ENCODE data around the gene APH1B. TPM values are rescaled to one million over a fixed set of nuclear protein-coding genes. Genes with fewer than 3 reads are reported as not detected.

APH1B gene
- total RNA-seq, 1 experiment from 2014 or later, result 20.9 TPM

- Histone ChIP-seq H4K5ac (ENCODE audit: insufficient read length, low read depth, low read length) (no peak overlapping the region), H3K14ac (ENCODE audit: insufficient read depth, low read length) (no peak overlapping the region), H2BK5ac (ENCODE audit: insufficient read length, low read length) (no peak overlapping the region), H3K79me2 (ENCODE audit: insufficient read depth, low read length) (no peaks in the 10 kb centered on the region), H3K18ac (ENCODE audit: insufficient read length, low read depth, low read length) (no peak overlapping the region), H3K56ac (ENCODE audit: insufficient read length, low read depth, low read length) (no peak overlapping the region), H3K4ac (ENCODE audit: low read depth, low read length) (no peak overlapping the region), H2BK15ac (ENCODE audit: low read depth, low read length) (no peak overlapping the region), H3K4me1 (ENCODE audit: insufficient read depth, low read length) (no peaks in the 10 kb centered on the region), H2BK20ac (ENCODE audit: low read depth, low read length, poor library complexity, severe bottlenecking) (no peak overlapping the region), H4K91ac (ENCODE audit: insufficient read length, low read depth, low read length) (no peak overlapping the region), H3K27ac (ENCODE audit: insufficient read length, low read depth, low read length) (no peak overlapping the region), H4K8ac (replicated peaks; ENCODE audit: insufficient read length, low read depth, low read length) (no peak overlapping the region), H2AK5ac (ENCODE audit: insufficient read length, low read length) (no peak overlapping the region), H3K4me2 (ENCODE audit: insufficient read depth, insufficient read length, low read length) (no peak overlapping the region), H4K20me1 (ENCODE audit: control insufficient read depth, insufficient read depth, insufficient read length) (no peaks in the 10 kb centered on the region), H3K9ac (ENCODE audit: extremely low read depth, insufficient read length, low read length) (no peak overlapping the region), H2AFZ (ENCODE audit: low read length) (no peak overlapping the region), H3K27me3 (ENCODE audit: insufficient read depth, low read length) (no peaks in the 10 kb centered on the region), H3K23ac (ENCODE audit: insufficient read length, low read depth, low read length) (no peak overlapping the region), H3K23me2 (ENCODE audit: insufficient read length, low read depth, low read length, poor library complexity, severe bottlenecking) (no peaks in the 10 kb centered on the region), H3K79me1 (ENCODE audit: insufficient read depth, low read depth, low read length, poor library complexity, severe bottlenecking) (no peaks in the 10 kb centered on the region), H2BK120ac (ENCODE audit: low read depth, low read length, poor library complexity, severe bottlenecking) (no peak overlapping the region), H2BK12ac (ENCODE audit: insufficient read length, low read depth, low read length) (no peak overlapping the region), H3K9me3 (ENCODE audit: control insufficient read depth, low read depth, low read length) (no peaks in the 10 kb centered on the region), H3T11ph (ENCODE audit: low read length) (no peak overlapping the region)
- Mint-ChIP-seq H3K4me1 (peaks cover 6 to 9% of the 10 kb centered on the region in 2 experiments), H3K4me3 (no peak overlapping the region), H3K9me3 (no peaks in the 10 kb centered on the region), H3K27me3 (ENCODE audit: low read depth) (peaks cover 6% of the 10 kb centered on the region), H3K36me3 (ENCODE audit: insufficient read depth in 1 of 3, low read depth in 3 of 3) (no peaks in the 10 kb centered on the region), H3K27ac (no peak overlapping the region; a peak in 2 of 7 replicates)
- DNase-seq, result no peak
- TF ChIP-seq, protein P1, sequence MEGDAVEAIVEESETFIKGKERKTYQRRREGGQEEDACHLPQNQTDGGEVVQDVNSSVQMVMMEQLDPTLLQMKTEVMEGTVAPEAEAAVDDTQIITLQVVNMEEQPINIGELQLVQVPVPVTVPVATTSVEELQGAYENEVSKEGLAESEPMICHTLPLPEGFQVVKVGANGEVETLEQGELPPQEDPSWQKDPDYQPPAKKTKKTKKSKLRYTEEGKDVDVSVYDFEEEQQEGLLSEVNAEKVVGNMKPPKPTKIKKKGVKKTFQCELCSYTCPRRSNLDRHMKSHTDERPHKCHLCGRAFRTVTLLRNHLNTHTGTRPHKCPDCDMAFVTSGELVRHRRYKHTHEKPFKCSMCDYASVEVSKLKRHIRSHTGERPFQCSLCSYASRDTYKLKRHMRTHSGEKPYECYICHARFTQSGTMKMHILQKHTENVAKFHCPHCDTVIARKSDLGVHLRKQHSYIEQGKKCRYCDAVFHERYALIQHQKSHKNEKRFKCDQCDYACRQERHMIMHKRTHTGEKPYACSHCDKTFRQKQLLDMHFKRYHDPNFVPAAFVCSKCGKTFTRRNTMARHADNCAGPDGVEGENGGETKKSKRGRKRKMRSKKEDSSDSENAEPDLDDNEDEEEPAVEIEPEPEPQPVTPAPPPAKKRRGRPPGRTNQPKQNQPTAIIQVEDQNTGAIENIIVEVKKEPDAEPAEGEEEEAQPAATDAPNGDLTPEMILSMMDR (conservative IDR thresholded peaks at IDR 0.05), result no peak
- no CpG with 5 or more reads among the region's 22 CpGs for WGBS (ENCODE audit: extremely low coverage, insufficient read length, low lambda C conversion rate)
Observed at GRCh38 chr15:63354821-63355650, 77.6 kb downstream of the APH1B start.
